ENCODE data around the gene GTF3C2. TPM values are rescaled to one million over a fixed set of nuclear protein-coding genes. Genes with fewer than 3 reads are reported as not detected.
A peak's percentile ranks its signal among the peaks of the same experiment; 100 is the strongest.

GTF3C2 gene
- total RNA-seq, 1 experiment from 2014 or later: 77.7 TPM

DNA sequence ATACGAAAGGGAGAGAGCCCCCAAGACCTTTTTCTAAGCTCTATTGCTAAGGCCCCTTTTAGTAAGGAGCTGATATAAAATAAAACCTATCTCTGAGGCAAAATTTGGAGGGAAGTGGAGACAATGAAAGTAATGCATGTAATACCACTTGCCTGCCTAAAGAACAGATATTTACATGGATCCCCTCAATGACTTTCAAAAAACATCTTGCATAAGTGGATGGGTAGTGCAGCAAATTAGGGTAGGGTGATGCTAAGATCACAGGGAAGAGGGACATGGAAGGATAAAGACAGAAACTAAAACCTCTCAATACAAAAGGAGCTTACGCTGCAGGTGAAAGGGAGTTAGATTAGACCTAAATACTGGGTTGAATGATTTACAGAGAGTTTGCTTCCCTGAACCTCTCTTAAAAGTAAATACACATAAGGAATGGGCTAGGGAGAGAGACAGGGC lies 22.8 kb upstream of the GTF3C2 start:
- intact Hi-C loops (cut with micrococcal nuclease; ENCODE audit: unreplicated experiment) (no loop called here), in situ Hi-C loops (cut with HindIII; ENCODE audit: low pct_unique_long_range_greater_than_20kb, low sequenced_read_pairs) (no loop called here)
- peaks cover 9% of the 10 kb centered on the region for H3K36me3 ChIP-seq (ENCODE audit: control insufficient read depth, insufficient read depth, low read length)
- peak overlapping the region; percentile 96 for H3K27ac ChIP-seq (ENCODE audit: low read length)
- DNase-seq (ENCODE audit: low read depth, low spot score) (no peak), ATAC-seq (no peak)
- H3K4me3 ChIP-seq (ENCODE audit: low read depth in 2 of 2, low read length in 2 of 2): peak overlapping the region; percentile 91 to 93
- peaks cover 40% of the 10 kb centered on the region for H3K4me1 ChIP-seq (ENCODE audit: control insufficient read depth, insufficient read depth, low read length)
- no peaks in the 10 kb centered on the region for H3K27me3 ChIP-seq (ENCODE audit: control insufficient read depth, insufficient read depth, low read length)
- ChIA-PET CTCF (no interaction called here), POLR2A (no interaction called here)
- BruUV-seq (replicated peaks): no TSS peak
- no peak for TF ChIP-seq SIN3A (IDR thresholded peaks at IDR 0.05; ENCODE audit: borderline replicate concordance, insufficient read depth, low read depth, low read length)
- TF ChIP-seq, protein P1, sequence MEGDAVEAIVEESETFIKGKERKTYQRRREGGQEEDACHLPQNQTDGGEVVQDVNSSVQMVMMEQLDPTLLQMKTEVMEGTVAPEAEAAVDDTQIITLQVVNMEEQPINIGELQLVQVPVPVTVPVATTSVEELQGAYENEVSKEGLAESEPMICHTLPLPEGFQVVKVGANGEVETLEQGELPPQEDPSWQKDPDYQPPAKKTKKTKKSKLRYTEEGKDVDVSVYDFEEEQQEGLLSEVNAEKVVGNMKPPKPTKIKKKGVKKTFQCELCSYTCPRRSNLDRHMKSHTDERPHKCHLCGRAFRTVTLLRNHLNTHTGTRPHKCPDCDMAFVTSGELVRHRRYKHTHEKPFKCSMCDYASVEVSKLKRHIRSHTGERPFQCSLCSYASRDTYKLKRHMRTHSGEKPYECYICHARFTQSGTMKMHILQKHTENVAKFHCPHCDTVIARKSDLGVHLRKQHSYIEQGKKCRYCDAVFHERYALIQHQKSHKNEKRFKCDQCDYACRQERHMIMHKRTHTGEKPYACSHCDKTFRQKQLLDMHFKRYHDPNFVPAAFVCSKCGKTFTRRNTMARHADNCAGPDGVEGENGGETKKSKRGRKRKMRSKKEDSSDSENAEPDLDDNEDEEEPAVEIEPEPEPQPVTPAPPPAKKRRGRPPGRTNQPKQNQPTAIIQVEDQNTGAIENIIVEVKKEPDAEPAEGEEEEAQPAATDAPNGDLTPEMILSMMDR (IDR thresholded peaks at IDR 0.05): no peak
- TF ChIP-seq, protein P2, sequence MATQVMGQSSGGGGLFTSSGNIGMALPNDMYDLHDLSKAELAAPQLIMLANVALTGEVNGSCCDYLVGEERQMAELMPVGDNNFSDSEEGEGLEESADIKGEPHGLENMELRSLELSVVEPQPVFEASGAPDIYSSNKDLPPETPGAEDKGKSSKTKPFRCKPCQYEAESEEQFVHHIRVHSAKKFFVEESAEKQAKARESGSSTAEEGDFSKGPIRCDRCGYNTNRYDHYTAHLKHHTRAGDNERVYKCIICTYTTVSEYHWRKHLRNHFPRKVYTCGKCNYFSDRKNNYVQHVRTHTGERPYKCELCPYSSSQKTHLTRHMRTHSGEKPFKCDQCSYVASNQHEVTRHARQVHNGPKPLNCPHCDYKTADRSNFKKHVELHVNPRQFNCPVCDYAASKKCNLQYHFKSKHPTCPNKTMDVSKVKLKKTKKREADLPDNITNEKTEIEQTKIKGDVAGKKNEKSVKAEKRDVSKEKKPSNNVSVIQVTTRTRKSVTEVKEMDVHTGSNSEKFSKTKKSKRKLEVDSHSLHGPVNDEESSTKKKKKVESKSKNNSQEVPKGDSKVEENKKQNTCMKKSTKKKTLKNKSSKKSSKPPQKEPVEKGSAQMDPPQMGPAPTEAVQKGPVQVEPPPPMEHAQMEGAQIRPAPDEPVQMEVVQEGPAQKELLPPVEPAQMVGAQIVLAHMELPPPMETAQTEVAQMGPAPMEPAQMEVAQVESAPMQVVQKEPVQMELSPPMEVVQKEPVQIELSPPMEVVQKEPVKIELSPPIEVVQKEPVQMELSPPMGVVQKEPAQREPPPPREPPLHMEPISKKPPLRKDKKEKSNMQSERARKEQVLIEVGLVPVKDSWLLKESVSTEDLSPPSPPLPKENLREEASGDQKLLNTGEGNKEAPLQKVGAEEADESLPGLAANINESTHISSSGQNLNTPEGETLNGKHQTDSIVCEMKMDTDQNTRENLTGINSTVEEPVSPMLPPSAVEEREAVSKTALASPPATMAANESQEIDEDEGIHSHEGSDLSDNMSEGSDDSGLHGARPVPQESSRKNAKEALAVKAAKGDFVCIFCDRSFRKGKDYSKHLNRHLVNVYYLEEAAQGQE (IDR thresholded peaks at IDR 0.05; ENCODE audit: insufficient read depth in 1 of 2, low read depth in 2 of 2, low read length in 1 of 2): no peak
- no peak for TF ChIP-seq TCF7L2 (IDR thresholded peaks at IDR 0.05; ENCODE audit: low read depth, low read length)
- TF ChIP-seq POLR2AphosphoS5 (IDR thresholded peaks at IDR 0.05; ENCODE audit: low read depth, low read length): no peak
- no peaks in the 10 kb centered on the region for H3K9me3 ChIP-seq (ENCODE audit: control insufficient read depth, insufficient read depth, low read depth, low read length)

DNA sequence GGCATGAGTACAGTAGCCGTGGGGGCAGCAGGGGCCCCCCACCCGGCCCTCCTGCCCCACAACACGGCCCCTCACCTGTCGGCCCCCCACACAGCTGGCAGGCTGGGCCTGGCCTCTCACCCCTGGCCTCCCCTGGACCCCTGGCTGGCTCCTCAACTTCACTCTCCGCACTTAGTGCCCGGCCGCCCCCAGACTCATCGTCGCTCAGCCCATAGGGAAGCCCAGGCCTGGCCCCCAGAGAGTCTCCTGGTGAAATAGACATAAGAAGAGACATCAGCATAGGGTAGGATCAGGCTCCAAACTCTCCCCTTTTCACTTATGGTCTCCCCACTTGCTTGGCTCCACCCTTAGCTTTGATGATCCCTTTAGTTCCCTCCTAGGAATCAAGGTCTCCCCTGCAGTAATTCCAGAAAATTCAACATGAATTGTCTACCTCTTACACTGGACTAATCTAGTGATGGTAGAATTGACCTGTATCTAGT lies 22.3 kb upstream of the GTF3C2 start:
- intact Hi-C loops (cut with micrococcal nuclease; ENCODE audit: unreplicated experiment) (no loop called here), in situ Hi-C loops (cut with HindIII; ENCODE audit: low pct_unique_long_range_greater_than_20kb, low sequenced_read_pairs) (no loop called here)
- ChIA-PET CTCF (interaction anchor here (0.6 kb wide), 1 partner anchor 13 kb away, joined by 4 read pairs; no protein-coding TSS in a partner anchor), POLR2A (no interaction called here)
- BruUV-seq (replicated peaks): no TSS peak
- H3K9me3 ChIP-seq (ENCODE audit: control insufficient read depth, insufficient read depth, low read depth, low read length): no peaks in the 10 kb centered on the region
- peaks cover 40% of the 10 kb centered on the region for H3K4me1 ChIP-seq (ENCODE audit: control insufficient read depth, insufficient read depth, low read length)
- H3K4me3 ChIP-seq (ENCODE audit: low read depth in 2 of 2, low read length in 2 of 2): peak overlapping the region; percentile 91 to 93
- no peak for TF ChIP-seq TCF7L2 (IDR thresholded peaks at IDR 0.05; ENCODE audit: low read depth, low read length)
- no peak for TF ChIP-seq SIN3A (IDR thresholded peaks at IDR 0.05; ENCODE audit: borderline replicate concordance, insufficient read depth, low read depth, low read length)
- TF ChIP-seq, protein P1 (IDR thresholded peaks at IDR 0.05): no peak
- TF ChIP-seq, protein P2 (IDR thresholded peaks at IDR 0.05; ENCODE audit: insufficient read depth in 1 of 2, low read depth in 2 of 2, low read length in 1 of 2): no peak
- TF ChIP-seq POLR2AphosphoS5 (IDR thresholded peaks at IDR 0.05; ENCODE audit: low read depth, low read length): no peak
- ATAC-seq (no peak), DNase-seq (ENCODE audit: low read depth, low spot score) (no peak)
- H3K36me3 ChIP-seq (ENCODE audit: control insufficient read depth, insufficient read depth, low read length): peaks cover 6% of the 10 kb centered on the region
- no peaks in the 10 kb centered on the region for H3K27me3 ChIP-seq (ENCODE audit: control insufficient read depth, insufficient read depth, low read length)
- H3K27ac ChIP-seq (ENCODE audit: low read length): peak overlapping the region; percentile 96

All from Panc1 (cell line).